ENCODE results near the gene CEP112. TPM values are rescaled to one million over a fixed set of nuclear protein-coding genes. Genes with fewer than 3 reads are reported as not detected.
"Not testable (repeated sequence)": the region's sequence is repeated elsewhere in the genome, so short reads cannot be mapped to it uniquely, and the experiment has no call there.

The CEP112 gene
- total RNA-seq, 1 donor from 2014 or later = 15.8 TPM

DNA sequence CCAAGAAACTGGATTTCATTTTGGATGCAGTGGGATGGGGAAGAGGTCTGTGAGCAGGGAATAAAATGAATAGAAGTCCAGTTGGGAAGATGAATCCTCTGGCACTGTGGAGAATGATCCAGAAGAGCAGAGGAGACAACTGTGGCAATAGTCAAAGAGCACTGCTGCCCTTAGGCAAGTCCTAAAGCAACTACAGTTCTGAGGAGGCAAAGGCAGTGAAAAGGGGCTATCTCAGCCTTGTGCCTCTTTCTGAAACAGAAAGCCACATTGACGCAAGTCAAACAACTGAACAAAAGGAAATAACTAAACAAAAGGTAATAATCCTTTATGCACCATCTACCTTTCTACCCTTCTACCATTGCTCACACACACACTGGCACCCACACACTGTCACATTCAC, 392.5 kb downstream of the CEP112 start:
- no peak for DNase-seq (ENCODE audit: extremely low read depth, low read depth, low spot score)

DNA sequence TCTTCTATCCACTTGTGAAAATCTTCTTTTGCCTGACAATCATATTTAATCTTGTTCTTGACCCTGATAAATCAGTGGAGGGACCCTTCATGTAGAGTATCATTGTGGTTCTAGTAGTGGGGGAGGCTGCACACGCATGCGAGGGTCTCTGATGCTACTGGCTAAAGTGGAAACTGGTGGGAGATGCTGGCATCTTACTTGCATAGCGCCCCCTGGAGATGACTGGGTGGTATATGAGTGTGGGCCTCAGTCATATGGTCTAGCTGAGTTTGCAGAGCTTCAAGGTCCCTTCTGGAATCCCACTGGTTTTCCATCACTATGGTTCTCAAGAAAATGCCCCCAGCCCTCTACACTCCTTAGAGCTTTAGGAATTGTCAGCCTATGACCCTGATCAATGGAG, 394.1 kb downstream of the CEP112 start:
- DNase-seq (ENCODE audit: extremely low read depth, low read depth, low spot score) = no peak

GRCh38 chr17:65797101-65797500, 394.8 kb downstream of the CEP112 start:
- no peak for DNase-seq (ENCODE audit: extremely low read depth, low read depth, low spot score)

DNA sequence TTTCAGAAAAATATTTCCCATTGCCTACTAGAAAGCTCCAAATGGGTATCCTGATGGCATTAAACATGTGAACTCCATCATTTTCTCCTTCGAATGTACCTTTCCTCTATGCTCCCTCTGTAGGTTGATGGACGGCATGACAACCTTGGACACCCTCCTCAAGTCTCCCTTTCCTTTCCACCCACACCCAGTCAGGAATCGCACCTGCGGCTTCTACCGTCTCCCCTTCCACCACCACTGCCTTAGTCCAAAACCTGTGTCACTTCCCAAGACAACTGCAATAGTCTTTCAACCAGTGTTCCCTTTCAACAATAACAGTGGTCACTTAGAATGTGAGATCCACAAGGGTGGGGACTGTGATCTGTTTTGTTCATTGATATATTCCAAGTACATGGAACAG, 397.4 kb downstream of the CEP112 start:
- DNase-seq (ENCODE audit: extremely low read depth, low read depth, low spot score) = no peak

DNA sequence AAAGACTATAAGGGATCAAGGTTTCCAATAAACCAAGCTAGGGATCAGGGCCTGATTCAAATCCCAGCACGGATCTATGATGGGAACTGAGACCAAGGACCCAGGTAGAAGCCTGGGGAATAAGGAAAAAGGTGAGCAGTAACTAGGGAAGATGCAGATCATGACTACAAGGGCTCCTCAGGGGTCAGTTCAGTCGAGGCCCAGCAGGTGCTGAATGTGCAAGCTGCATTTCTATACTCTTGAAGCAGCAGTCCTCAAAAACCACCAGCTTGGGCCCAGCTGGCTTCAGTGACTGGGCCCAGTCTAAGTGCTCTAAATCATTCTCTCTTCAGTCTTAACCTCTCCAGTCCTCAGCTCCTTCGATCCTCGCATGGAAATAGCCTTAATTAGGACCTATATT, 401.7 kb downstream of the CEP112 start:
- DNase-seq (ENCODE audit: extremely low read depth, low read depth, low spot score) = no peak

DNA sequence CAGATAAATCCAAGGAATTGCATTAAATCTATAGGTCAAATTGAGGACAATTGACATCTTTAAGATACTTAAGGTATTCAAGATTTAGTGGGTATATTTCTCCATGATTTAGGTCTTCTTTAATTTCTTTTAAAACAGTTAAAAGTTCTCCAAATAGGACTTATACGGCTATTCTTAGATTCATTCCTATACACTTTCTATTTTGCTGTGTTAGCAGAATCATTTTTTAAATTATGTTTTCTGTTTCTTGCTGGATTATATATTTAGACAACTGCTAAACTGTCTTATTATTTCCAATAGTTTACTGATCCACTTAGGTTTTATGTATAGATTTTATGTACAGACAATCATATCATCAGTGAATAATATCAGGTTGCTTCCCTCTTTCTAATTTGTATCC, 404.4 kb downstream of the CEP112 start:
- no peak for DNase-seq (ENCODE audit: extremely low read depth, low read depth, low spot score)

DNA sequence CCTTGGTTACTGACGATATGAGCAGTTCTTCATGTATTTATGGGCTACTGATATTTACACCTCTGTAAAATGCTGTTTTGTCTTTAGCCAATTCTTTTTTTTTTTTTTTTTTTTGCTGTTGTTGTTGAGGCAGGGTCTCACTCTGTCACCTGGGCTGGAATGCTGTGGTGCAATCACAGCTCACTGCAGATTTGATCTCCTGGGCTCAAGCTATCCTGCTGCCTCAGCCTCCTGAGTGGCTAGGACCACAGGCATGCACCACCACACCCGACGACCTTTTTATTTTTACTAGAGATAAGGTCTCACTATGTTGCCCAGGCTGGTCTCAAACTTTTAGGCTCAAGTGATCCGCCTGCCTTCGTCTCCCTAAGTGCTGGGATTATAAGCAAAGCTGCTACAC, 405.5 kb downstream of the CEP112 start:
- no peak for DNase-seq (ENCODE audit: extremely low read depth, low read depth, low spot score)

DNA sequence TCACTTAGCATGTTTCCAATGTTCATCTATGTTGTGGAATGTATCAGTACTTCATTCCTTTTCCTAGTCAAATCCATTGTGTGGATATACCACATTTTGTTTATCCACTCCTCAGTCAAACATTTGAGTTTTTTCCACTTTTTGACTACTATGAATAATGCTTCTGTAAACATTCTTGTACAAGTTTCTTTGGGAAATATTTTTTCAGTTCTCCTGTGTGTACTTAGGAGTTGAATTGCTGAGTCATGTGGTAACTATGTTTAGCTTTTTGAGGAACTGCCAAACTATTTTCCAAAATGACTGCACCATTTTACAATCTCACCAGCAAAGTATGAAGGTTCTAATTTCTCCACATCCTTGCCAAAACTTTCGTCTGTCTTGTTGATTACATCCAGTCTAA, 406.8 kb downstream of the CEP112 start:
- DNase-seq (ENCODE audit: extremely low read depth, low read depth, low spot score) = peak; percentile 88

DNA sequence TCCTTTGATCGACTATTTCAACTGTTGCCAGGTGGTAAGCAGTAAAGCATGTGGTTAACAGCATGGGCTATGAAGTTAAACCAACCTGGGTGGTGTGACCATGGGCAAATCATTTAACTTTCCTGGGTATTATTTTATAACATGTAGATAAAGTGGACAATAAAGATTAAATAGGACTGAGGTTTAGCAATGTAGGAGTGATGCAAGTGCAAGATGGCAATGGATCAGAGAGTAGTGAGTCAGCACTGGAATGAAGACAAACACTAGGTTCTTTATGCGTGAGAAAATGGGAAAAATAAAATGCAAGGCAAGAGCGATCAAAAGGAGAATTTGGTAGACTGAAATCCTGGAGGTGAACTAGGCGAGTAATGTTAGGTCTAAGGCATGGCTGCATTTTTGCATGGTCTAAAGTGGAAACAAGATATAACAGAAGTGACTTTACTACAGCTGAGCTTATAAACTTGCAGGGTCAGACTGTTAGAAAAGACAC, 408.0 kb downstream of the CEP112 start:
- no peak for DNase-seq (ENCODE audit: extremely low read depth, low read depth, low spot score)

GRCh38 chr17:65782104-65782706, 409.7 kb downstream of the CEP112 start:
- DNase-seq (ENCODE audit: extremely low read depth, low read depth, low spot score) = not testable (repeated sequence)

- no peak for DNase-seq (ENCODE audit: extremely low read depth, low read depth, low spot score)
These were observed 411.8 kb downstream of the CEP112 start for GRCh38 chr17:65780111-65780510.

GRCh38 chr17:65776890-65777289, 415.0 kb downstream of the CEP112 start:
- no peak for DNase-seq (ENCODE audit: extremely low read depth, low read depth, low spot score)

- DNase-seq (ENCODE audit: extremely low read depth, low read depth, low spot score) = no peak
These were observed 417.1 kb downstream of the CEP112 start for GRCh38 chr17:65774787-65775186.

- DNase-seq (ENCODE audit: extremely low read depth, low read depth, low spot score) = no peak
These were observed 418.9 kb downstream of the CEP112 start for GRCh38 chr17:65772989-65773388.

- DNase-seq (ENCODE audit: extremely low read depth, low read depth, low spot score) = no peak
These were observed 420.2 kb downstream of the CEP112 start for GRCh38 chr17:65771704-65772103.

- DNase-seq (ENCODE audit: extremely low read depth, low read depth, low spot score) = no peak
These were observed 428.1 kb downstream of the CEP112 start for GRCh38 chr17:65763786-65764185.

- no peak for DNase-seq (ENCODE audit: extremely low read depth, low read depth, low spot score)
These were observed 429.0 kb downstream of the CEP112 start for GRCh38 chr17:65762973-65763372.

DNA sequence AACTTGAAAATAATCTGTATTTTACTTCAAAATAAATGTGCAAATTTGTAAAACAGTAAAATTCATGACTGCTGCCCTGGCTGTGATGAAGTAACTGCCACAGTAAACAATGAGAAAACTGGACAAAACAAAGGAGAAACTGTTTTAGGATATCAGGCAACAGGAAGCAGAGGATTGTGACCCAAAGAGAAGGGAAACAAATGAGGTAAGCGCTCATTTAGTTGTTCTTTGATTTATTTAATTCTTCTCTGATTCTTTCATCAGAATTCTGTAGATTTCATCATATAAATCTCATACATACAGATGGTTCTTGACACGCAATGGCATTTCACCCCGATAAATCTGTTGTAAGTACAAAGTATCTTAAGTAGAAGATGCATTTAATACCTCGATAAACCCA, 432.4 kb downstream of the CEP112 start:
- no peak for DNase-seq (ENCODE audit: extremely low read depth, low read depth, low spot score)

GRCh38 chr17:65756760-65757159, 435.2 kb downstream of the CEP112 start:
- DNase-seq (ENCODE audit: extremely low read depth, low read depth, low spot score) = no peak

- DNase-seq (ENCODE audit: extremely low read depth, low read depth, low spot score) = no peak
These were observed 436.1 kb downstream of the CEP112 start for GRCh38 chr17:65755799-65756198.

DNA sequence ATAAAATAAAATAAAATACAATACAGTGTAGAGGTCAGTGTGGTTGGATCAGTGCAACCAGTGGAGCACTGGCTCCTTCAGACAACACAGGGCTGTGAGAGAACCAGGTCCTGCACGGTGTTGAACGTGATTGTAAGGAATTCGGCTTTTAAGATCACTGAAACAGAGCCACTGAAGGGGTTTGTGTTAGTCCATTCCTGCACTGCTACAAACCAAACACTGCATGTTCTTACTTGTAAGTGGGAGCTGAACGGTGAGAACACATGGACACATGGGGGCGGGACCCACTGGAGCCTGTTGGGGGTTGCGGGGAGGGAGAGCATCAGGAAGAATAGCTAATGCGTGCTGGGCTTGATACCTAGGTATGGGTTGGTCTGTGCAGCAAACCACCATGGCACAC, 437.3 kb downstream of the CEP112 start:
- DNase-seq (ENCODE audit: extremely low read depth, low read depth, low spot score) = no peak

- no peak for DNase-seq (ENCODE audit: extremely low read depth, low read depth, low spot score)
These were observed 437.9 kb downstream of the CEP112 start for GRCh38 chr17:65754081-65754480.

DNA sequence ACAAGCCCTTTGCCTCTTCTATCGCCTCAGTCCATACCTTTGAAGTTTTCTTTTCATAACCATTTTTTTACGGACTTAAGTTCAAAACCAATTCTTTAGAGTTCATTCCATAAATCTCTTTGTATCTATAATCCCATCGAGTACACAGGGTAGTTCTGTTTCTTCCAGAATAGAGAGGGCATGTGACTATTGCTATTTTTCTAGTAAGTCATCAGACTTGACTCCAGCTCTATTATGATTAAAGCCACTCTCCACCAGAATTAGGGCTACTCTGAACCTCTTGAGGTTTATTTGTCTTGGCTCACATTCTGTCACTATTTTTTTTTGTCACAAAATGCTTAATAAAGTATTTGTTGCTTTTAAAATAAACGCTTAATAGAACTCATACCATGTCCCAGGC, 438.6 kb downstream of the CEP112 start:
- DNase-seq (ENCODE audit: extremely low read depth, low read depth, low spot score) = no peak

All from glomerular endothelial cell (primary cell).